DOHH2 (cell line): ENCODE data around the gene PODXL.

Experiments used
- H3F3A ChIP-seq: fragments of 200-600 bp; sonication (generic), shearing (Covaris generic); 2 replicates; pipeline ENCODE4 v1.6.0; 2016; ENCODE audit warnings: antibody characterized with exemption, mild to moderate bottlenecking; ENCODE audit not compliant: control insufficient read depth, insufficient read depth
- H3K27ac ChIP-seq: fragments of 200-600 bp; sonication (generic); 2 replicates; pipeline ENCODE4 v1.5.1; 2014; ENCODE audit warnings: low read depth, mild to moderate bottlenecking, low read length, moderate library complexity
- H3K27me3 ChIP-seq: fragments of 200-600 bp; sonication (generic); 2 replicates; pipeline ENCODE4 v1.6.1; 2014; ENCODE audit warnings: mild to moderate bottlenecking, low read length, mixed read lengths; ENCODE audit not compliant: control insufficient read depth
- H3K36me3 ChIP-seq: fragments of 200-600 bp; sonication (generic); 2 replicates; pipeline ENCODE4 v1.6.1; 2014; ENCODE audit warnings: mild to moderate bottlenecking, low read length, moderate library complexity, mixed read lengths; ENCODE audit not compliant: control insufficient read depth
- H3K4me1 ChIP-seq: fragments of 200-600 bp; sonication (generic); 2 replicates; pipeline ENCODE4 v1.6.1; 2014; ENCODE audit warnings: mild to moderate bottlenecking, low read length, mixed read lengths; ENCODE audit not compliant: control insufficient read depth
- H3K4me2 ChIP-seq: fragments of 200-600 bp; sonication (generic); 2 replicates; pipeline ENCODE4 v1.6.0; 2014; ENCODE audit warnings: mild to moderate bottlenecking, low read length, moderate library complexity
- H3K4me3 ChIP-seq: fragments of 200-600 bp; sonication (generic); 2 replicates; pipeline ENCODE4 v1.5.1; 2014; ENCODE audit warnings: mild to moderate bottlenecking, low read length, mixed read lengths
- H3K79me2 ChIP-seq: fragments of 200-600 bp; sonication (generic); 2 replicates; pipeline ENCODE4 v1.6.1; 2014; ENCODE audit warnings: mild to moderate bottlenecking, low read length, mixed read lengths; ENCODE audit not compliant: control insufficient read depth
- H3K9me2 ChIP-seq: fragments of 200-600 bp; sonication (generic); replicated peaks from 2 replicates; pipeline ENCODE4 v1.6.1; 2014; ENCODE audit warnings: mild to moderate bottlenecking, low read length, mixed read lengths; ENCODE audit not compliant: control insufficient read depth
- H3K9me3 ChIP-seq: fragments of 200-600 bp; sonication (generic); 2 replicates; pipeline ENCODE4 v1.6.1; 2014; ENCODE audit warnings: antibody characterized with exemption, low read length, mixed read lengths; ENCODE audit not compliant: control insufficient read depth, insufficient read depth
- H4K20me1 ChIP-seq: fragments of 200-600 bp; sonication (generic); 2 replicates; pipeline ENCODE4 v1.6.0; 2014; ENCODE audit warnings: low read depth, mild to moderate bottlenecking, antibody characterized with exemption, low read length, moderate library complexity; ENCODE audit not compliant: control insufficient read depth, insufficient read depth
- CTCF ChIP-seq: fragments of 200-600 bp; sonication (generic); IDR thresholded peaks from one replicate; pipeline ENCODE4 v1.5.1; 2014; ENCODE audit warnings: antibody characterized with exemption, mild to moderate bottlenecking, low read depth, low read length; ENCODE audit not compliant: poor library complexity, severe bottlenecking
- EZH2phosphoT487 ChIP-seq: fragments of 200-600 bp; sonication (generic); IDR thresholded peaks from 2 replicates; pipeline ENCODE4 v1.6.1; 2017; ENCODE audit warnings: borderline replicate concordance, mild to moderate bottlenecking, antibody characterized with exemption, low read length, moderate library complexity, mixed read lengths

The PODXL gene

GRCh38 chr7:131483586-131483985, 72.8 kb downstream of the PODXL start:
- Histone ChIP-seq H4K20me1 (no peaks in the 10 kb centered on the region), H3K9me3 (no peaks in the 10 kb centered on the region), H3K4me3 (no peak overlapping the region), H3K27ac (no peak overlapping the region), H3K9me2 (no peaks in the 10 kb centered on the region), H3K4me2 (no peak overlapping the region), H3K4me1 (peaks cover 16% of the 10 kb centered on the region), H3F3A (peaks cover 3% of the 10 kb centered on the region), H3K36me3 (peaks cover 12% of the 10 kb centered on the region), H3K79me2 (no peaks in the 10 kb centered on the region), H3K27me3 (no peaks in the 10 kb centered on the region)
- TF ChIP-seq CTCF (no peak), EZH2phosphoT487 (no peak)

- no peak overlapping the region for H3K27ac ChIP-seq
- H3K79me2 ChIP-seq = no peaks in the 10 kb centered on the region
- no peaks in the 10 kb centered on the region for H3K9me2 ChIP-seq
- no peaks in the 10 kb centered on the region for H4K20me1 ChIP-seq
- no peak overlapping the region for H3K4me3 ChIP-seq
- H3F3A ChIP-seq = peaks cover 3% of the 10 kb centered on the region
- H3K9me3 ChIP-seq = no peaks in the 10 kb centered on the region
- H3K4me1 ChIP-seq = peaks cover 16% of the 10 kb centered on the region
- no peaks in the 10 kb centered on the region for H3K27me3 ChIP-seq
- no peak for TF ChIP-seq EZH2phosphoT487
- peaks cover 12% of the 10 kb centered on the region for H3K36me3 ChIP-seq
- no peak overlapping the region for H3K4me2 ChIP-seq
Observed at GRCh38 chr7:131482800-131483199, 73.6 kb downstream of the PODXL start.

GRCh38 chr7:131480384-131481315, 75.8 kb downstream of the PODXL start:
- no peak for TF ChIP-seq EZH2phosphoT487
- TF ChIP-seq CTCF = no peak
- H3K4me1 ChIP-seq = peaks cover 16% of the 10 kb centered on the region
- H4K20me1 ChIP-seq = no peaks in the 10 kb centered on the region
- H3K9me2 ChIP-seq = no peaks in the 10 kb centered on the region
- no peaks in the 10 kb centered on the region for H3K27me3 ChIP-seq
- peaks cover 3% of the 10 kb centered on the region; the same call in 1 of the 2 replicates for H3F3A ChIP-seq
- no peaks in the 10 kb centered on the region for H3K79me2 ChIP-seq
- no peak overlapping the region for H3K27ac ChIP-seq
- no peak overlapping the region for H3K4me3 ChIP-seq
- no peaks in the 10 kb centered on the region for H3K9me3 ChIP-seq
- peaks cover 8% of the 10 kb centered on the region for H3K36me3 ChIP-seq
- no peak overlapping the region for H3K4me2 ChIP-seq

DNA sequence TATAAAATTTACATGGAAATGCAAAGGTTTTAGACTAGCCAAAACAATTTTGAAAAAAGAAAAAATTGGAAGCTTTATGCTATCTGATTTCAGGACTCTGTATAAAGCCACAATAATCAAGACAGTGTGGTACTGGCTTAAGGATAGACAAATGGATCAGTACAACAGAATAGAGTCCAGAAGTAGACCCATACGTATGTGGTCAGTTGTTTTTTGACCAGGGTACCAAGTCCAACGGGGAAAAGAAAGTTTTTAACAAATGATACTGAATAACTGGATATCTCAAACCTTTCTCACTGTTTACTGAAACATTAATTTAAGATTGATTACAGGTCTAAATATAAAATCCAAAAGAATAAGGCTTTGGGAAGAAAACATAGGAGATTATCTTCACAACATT, 79.7 kb downstream of the PODXL start:
- no peak overlapping the region for H3K4me2 ChIP-seq
- no peaks in the 10 kb centered on the region for H3F3A ChIP-seq
- no peak for TF ChIP-seq CTCF
- no peak for TF ChIP-seq EZH2phosphoT487

More for the DNA sequence above, 79.7 kb downstream of the PODXL start:
- Histone ChIP-seq H3K27me3 (no peaks in the 10 kb centered on the region), H3K79me2 (no peaks in the 10 kb centered on the region), H3K9me2 (no peaks in the 10 kb centered on the region), H4K20me1 (no peaks in the 10 kb centered on the region), H3K9me3 (no peaks in the 10 kb centered on the region), H3K4me1 (peaks cover 4% of the 10 kb centered on the region; the same call in 1 of the 2 replicates), H3K27ac (no peak overlapping the region), H3K36me3 (peaks cover 30% of the 10 kb centered on the region), H3K4me3 (no peak overlapping the region)
